Fibroblast of the aortic adventitia (primary cell): ENCODE measurements around the gene APOA4. TPM values are rescaled to one million over a fixed set of nuclear protein-coding genes. Genes with fewer than 3 reads are reported as not detected.

Experiments
- DNase-seq: peaks from one replicate; pipeline ENCODE4 v3.0.0-alpha.2; 2010; ENCODE audit warnings: low read depth
- H3K4me3 ChIP-seq: 2 replicates; pipeline ENCODE4 v1.5.1; 2011; ENCODE audit warnings: low read depth, mild to moderate bottlenecking, control low read depth, low read length, moderate library complexity
- total RNA-seq: library from RNA; depleted of rRNA; stranded (reverse); fragments of >200 nt; gene quantifications from 2 replicates; pipeline ENCODE4 v1.2.3, GENCODE V29; 2012; ENCODE audit warnings: low replicate concordance
- TF ChIP-seq, protein P1 (sequence below): IDR thresholded peaks from 2 replicates; pipeline ENCODE4 v1.5.1; 2011; ENCODE audit warnings: mild to moderate bottlenecking, low read length, control low read depth, inconsistent platforms; ENCODE audit not compliant: insufficient read depth

APOA4 gene
- total RNA-seq, 1 donor = not detected

DNA sequence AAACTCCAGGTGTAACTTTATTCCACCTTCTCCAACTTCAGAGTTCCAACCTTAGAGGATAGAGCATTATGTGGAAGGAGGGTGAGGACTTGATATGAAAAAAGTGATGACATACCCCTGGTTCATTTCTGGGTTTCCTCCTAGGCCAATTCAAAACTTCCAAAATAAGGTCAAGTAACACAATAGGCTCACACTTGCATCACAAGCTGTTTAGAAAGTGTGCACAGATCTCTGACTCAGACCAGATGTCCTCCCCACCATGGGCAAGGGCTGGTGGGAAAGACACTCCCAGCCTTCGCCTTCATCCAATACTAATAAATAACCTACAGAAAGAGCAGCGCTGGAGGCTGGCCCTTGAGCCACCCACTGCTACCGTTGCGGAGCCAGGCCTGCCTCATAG is 44.5 kb downstream of the APOA4 start:
- no peak for DNase-seq
- H3K4me3 ChIP-seq = no peak overlapping the region
- TF ChIP-seq, protein P1, sequence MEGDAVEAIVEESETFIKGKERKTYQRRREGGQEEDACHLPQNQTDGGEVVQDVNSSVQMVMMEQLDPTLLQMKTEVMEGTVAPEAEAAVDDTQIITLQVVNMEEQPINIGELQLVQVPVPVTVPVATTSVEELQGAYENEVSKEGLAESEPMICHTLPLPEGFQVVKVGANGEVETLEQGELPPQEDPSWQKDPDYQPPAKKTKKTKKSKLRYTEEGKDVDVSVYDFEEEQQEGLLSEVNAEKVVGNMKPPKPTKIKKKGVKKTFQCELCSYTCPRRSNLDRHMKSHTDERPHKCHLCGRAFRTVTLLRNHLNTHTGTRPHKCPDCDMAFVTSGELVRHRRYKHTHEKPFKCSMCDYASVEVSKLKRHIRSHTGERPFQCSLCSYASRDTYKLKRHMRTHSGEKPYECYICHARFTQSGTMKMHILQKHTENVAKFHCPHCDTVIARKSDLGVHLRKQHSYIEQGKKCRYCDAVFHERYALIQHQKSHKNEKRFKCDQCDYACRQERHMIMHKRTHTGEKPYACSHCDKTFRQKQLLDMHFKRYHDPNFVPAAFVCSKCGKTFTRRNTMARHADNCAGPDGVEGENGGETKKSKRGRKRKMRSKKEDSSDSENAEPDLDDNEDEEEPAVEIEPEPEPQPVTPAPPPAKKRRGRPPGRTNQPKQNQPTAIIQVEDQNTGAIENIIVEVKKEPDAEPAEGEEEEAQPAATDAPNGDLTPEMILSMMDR = no peak

GRCh38 chr11:116777056-116777455 is 46.0 kb downstream of the APOA4 start:
- DNase-seq = no peak
- TF ChIP-seq, protein P1 = no peak
- H3K4me3 ChIP-seq = no peak overlapping the region

DNA sequence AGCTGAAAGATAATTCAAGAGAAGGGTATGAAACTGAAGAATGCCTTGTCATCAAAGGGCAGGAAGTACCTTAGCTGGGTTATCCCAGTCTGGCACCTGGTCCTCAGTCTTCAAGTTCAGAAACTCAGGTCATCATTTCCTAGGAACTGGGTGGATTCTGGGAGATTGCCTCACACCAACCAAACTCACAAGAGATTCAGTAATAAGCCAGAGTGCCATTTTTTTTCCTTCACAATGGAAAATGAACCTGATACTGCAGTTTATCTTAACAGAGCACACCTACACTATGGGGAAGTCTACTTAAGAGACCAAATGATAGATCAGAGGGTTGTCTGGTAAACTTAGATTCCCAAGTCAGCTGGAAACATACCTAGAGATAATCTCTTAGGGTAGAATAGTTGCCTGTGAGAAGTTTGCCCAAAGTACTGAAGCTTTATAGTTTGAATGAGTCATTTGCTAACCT is 46.6 kb downstream of the APOA4 start:
- TF ChIP-seq, protein P1 = no peak
- H3K4me3 ChIP-seq = no peak overlapping the region
- DNase-seq = no peak

DNA sequence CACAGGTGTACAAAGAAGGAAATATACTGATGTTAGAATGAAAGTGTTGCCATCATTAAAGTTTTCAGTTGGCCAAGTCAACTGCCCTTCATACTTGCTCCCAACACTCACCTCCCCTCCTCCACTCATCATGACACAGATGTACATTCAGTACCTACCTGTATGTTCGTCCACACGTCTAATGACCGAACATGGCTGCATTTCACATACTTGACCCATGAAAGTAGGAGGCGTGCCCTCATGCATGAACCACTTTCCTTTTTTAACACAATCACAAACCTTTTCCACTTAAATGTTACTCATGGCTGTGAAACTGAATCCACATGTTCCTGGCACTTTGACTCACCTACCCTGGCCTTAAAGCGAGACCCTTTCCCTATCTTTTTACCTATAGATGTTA is 47.1 kb downstream of the APOA4 start:
- TF ChIP-seq, protein P1 = no peak
- no peak for DNase-seq

DNA sequence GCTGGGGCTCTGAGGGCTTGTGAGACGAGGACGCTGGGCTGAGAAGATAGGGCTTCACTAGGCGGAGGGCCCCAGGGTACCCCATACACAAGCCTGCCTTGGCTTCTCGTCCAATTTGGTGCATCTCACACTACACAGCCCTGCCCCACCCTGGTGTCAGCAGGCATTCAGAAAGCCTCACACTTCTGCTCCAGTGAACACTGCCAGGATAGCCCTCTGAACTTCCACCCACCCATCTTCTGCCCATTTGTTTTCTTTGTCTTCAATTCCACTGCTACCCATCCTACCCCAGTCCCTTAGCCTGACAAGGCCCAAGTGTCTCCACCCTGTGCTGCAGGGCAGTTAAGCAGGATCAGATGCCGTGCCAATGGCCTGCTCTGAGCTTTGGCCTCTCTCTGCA is 48.4 kb downstream of the APOA4 start:
- no peak for DNase-seq
- TF ChIP-seq, protein P1 = no peak
- no peak overlapping the region for H3K4me3 ChIP-seq

More for the DNA sequence above, 47.1 kb downstream of the APOA4 start:
- no peak overlapping the region for H3K4me3 ChIP-seq

- DNase-seq = peak; percentile 45
- TF ChIP-seq, protein P1 = no peak
- peak overlapping the region; percentile 89 for H3K4me3 ChIP-seq
Observed at GRCh38 chr11:116773203-116774097, 49.7 kb downstream of the APOA4 start.
